Activated B cell treated with CpG ODN at 0.5 μM for 24 hours (primary cell): Measurements from ENCODE around the gene PIAS3. TPM values are rescaled to one million over a fixed set of nuclear protein-coding genes. Genes with fewer than 3 reads are reported as not detected.

Experiments used
- ATAC-seq: fragments of 200-7000 bp; cut with Tn5 transposase; one replicate; pipeline ENCODE4 v1.10.0; 2021; ENCODE audit warnings: low read depth, mild to moderate bottlenecking, moderate library complexity
- CTCF ChIA-PET: fragments of 350-600 bp; sonication (Branson Sonifier 250); formaldehyde crosslinking; loops from one replicate; lab custom pipeline; 2021; ENCODE audit warnings: antibody characterized with exemption; lab: Charles Lee
- POLR2A ChIA-PET: fragments of 350-600 bp; sonication (Branson Sonifier 250); formaldehyde crosslinking; loops from one replicate; lab custom pipeline; 2021; ENCODE audit warnings: antibody characterized with exemption; lab: Charles Lee
- DNase-seq: peaks from one replicate; pipeline ENCODE4 v3.0.0; 2022
- H3K27ac Mint-ChIP-seq: one replicate; pipeline ENCODE4 v1.8.0; 2020; ENCODE audit warnings: mixed read lengths
- H3K27me3 Mint-ChIP-seq: one replicate; pipeline ENCODE4 v1.8.0; 2021; ENCODE audit warnings: mixed read lengths
- H3K36me3 Mint-ChIP-seq: one replicate; pipeline ENCODE4 v1.8.0; 2021; ENCODE audit warnings: low read depth, mixed read lengths
- H3K4me1 Mint-ChIP-seq: one replicate; pipeline ENCODE4 v1.8.0; 2021; ENCODE audit warnings: mixed read lengths
- H3K4me3 Mint-ChIP-seq: one replicate; pipeline ENCODE4 v1.8.0; 2020; ENCODE audit warnings: mild to moderate bottlenecking, mixed read lengths
- H3K9me3 Mint-ChIP-seq: one replicate; pipeline ENCODE4 v1.8.0; 2020; ENCODE audit warnings: mixed read lengths
- intact Hi-C: fragments of 100-400 bp; cut with micrococcal nuclease; formaldehyde crosslinking; loops from one replicate; pipeline ENCODE4 v1.15.1; 2024
- total RNA-seq: library from RNA; stranded (reverse); gene quantifications from 2 replicates; pipeline ENCODE4 v1.2.3, GENCODE V29; 2022
- TF ChIP-seq, protein P1 (sequence below): fragments of 200-600 bp; IDR thresholded peaks from one replicate; pipeline ENCODE4 v1.8.0; 2022; ENCODE audit warnings: antibody characterized with exemption, mild to moderate bottlenecking

The PIAS3 gene
- total RNA-seq, 1 donor from 2014 or later = 30.9 TPM

DNA sequence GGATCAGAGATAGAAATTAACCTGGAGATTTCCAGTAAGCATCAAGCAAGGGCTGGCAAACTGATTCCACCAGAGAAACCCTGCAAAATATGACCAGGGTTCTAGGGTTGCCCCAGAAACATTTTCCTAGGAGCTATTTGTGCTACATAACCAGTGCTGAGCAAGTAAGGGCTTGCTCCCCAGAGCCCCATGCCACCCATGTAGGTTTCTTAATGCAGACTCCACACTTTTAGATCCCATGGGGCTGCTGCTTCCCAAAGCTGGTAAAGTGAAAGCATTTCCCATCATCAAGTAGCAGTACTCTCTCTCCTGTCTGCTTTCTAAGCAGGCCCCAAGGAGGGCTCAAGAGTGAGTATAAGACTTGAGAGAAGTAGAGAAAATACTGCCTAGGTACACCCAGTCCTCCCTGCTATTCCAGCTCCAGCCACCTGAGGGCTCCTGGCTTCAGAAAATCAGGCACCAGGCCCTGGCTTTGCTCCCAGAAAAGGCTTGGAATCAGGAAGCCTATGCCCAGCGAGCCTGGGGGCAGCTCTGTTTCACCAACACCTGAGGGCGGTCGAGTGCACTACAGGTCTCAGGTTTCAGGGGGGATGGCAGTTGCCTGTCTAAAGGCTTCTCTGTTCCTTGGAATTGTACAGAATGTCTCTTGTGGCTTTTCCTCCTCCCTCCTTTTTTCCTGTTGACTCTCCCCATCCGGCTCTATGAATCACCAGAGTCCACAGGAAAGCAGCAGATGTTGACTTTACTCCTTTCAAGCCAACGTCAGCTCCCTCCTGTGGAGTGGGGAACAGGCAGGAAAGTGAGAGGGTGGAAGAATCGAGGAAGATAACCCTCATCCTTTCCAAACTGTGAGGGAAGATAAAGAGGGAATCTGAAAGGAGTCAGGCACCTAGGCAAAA is 33.0 kb upstream of the PIAS3 start:
- no peaks in the 10 kb centered on the region for H3K27me3 Mint-ChIP-seq
- peak; percentile 35 for DNase-seq
- intact Hi-C loops = loop anchor here (1.0 to 2.0 kb wide), 2 partner anchors 19 to 121 kb away; partner anchors contain the start of gene ITGA10
- CTCF ChIA-PET = interaction anchor here (0.8 to 2.4 kb wide), 13 partner anchors 13 to 120 kb away, joined by 3 to 12 read pairs (median 4); partner anchors contain the start of genes ANKRD34A, NUDT17, PIAS3 and POLR3GL
- no peak overlapping the region for H3K27ac Mint-ChIP-seq
- TF ChIP-seq, protein P1, sequence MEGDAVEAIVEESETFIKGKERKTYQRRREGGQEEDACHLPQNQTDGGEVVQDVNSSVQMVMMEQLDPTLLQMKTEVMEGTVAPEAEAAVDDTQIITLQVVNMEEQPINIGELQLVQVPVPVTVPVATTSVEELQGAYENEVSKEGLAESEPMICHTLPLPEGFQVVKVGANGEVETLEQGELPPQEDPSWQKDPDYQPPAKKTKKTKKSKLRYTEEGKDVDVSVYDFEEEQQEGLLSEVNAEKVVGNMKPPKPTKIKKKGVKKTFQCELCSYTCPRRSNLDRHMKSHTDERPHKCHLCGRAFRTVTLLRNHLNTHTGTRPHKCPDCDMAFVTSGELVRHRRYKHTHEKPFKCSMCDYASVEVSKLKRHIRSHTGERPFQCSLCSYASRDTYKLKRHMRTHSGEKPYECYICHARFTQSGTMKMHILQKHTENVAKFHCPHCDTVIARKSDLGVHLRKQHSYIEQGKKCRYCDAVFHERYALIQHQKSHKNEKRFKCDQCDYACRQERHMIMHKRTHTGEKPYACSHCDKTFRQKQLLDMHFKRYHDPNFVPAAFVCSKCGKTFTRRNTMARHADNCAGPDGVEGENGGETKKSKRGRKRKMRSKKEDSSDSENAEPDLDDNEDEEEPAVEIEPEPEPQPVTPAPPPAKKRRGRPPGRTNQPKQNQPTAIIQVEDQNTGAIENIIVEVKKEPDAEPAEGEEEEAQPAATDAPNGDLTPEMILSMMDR = no peak
- no peaks in the 10 kb centered on the region for H3K9me3 Mint-ChIP-seq
- ATAC-seq = peak; percentile 75
- H3K4me3 Mint-ChIP-seq = no peak overlapping the region
- no peaks in the 10 kb centered on the region for H3K4me1 Mint-ChIP-seq
- POLR2A ChIA-PET = interaction anchor here (0.5 to 1.3 kb wide), 5 partner anchors 26 to 114 kb away, joined by 3 read pairs; partner anchors contain the start of genes PEX11B and RBM8A
- no peaks in the 10 kb centered on the region for H3K36me3 Mint-ChIP-seq

DNA sequence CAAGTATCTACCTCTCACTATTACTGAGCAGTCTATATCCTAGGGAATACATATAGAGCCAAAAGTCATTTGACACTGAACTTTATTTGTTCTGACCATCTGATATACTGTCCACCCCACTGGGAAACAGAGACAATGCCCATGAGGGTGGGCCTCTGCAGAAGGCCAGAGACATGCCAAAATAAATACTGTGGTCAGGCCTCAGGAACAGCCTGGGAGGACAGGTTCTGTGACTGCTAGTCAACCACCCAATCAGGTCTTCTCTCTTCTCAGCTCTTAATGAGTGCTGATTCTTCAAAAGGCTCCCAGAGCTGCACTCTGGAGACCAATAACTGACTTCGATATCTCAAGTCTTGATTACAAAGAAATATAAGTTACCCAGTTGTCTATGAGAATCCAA is 32.3 kb upstream of the PIAS3 start:
- no peak for ATAC-seq
- intact Hi-C loops = loop anchor here (1.0 kb wide), 1 partner anchor 122 kb away; no protein-coding TSS in a partner anchor
- Mint-ChIP-seq H3K36me3 (no peaks in the 10 kb centered on the region), H3K9me3 (no peaks in the 10 kb centered on the region), H3K27me3 (no peaks in the 10 kb centered on the region), H3K27ac (no peak overlapping the region), H3K4me3 (no peak overlapping the region), H3K4me1 (peaks cover 2% of the 10 kb centered on the region)
- TF ChIP-seq, protein P1 = no peak
- no peak for DNase-seq
- ChIA-PET CTCF (interaction anchor here (1.0 to 2.4 kb wide), 11 partner anchors 12 to 121 kb away, joined by 3 to 12 read pairs (median 5); partner anchors contain the start of genes ANKRD34A, NUDT17, PIAS3 and POLR3GL), POLR2A (interaction anchor here (0.6 to 1.3 kb wide), 3 partner anchors 27 to 115 kb away, joined by 3 read pairs; partner anchors contain the start of genes PEX11B and RBM8A)

DNA sequence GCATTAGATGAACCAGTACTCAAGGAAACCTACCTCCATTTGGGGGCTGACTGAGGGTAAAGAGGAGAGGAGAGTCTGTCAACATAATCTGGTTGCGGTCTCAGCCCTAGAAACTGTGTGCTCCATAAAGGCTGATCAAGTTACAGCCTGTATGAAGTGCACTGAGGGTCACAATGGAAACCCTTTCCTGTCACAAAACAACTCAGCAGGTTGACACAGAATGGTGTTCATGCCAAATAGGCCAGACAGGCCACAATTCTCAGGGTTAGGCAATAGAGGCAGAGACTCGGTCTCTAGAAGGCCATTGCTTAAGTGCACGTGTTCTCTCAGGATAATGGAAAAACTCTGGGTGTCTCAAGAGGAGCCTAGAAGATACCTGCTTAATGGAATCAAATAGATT is 30.8 kb upstream of the PIAS3 start:
- ChIA-PET CTCF (no interaction called here), POLR2A (interaction anchor here (0.6 kb wide), 1 partner anchor 38 kb away, joined by 3 read pairs; no protein-coding TSS in a partner anchor)
- TF ChIP-seq, protein P1 = no peak
- Mint-ChIP-seq H3K27ac (no peak overlapping the region), H3K9me3 (no peaks in the 10 kb centered on the region), H3K36me3 (no peaks in the 10 kb centered on the region), H3K27me3 (peaks cover 5% of the 10 kb centered on the region), H3K4me3 (no peak overlapping the region), H3K4me1 (peaks cover 15% of the 10 kb centered on the region)
- intact Hi-C loops = no loop called here
- DNase-seq = no peak
- ATAC-seq = no peak

DNA sequence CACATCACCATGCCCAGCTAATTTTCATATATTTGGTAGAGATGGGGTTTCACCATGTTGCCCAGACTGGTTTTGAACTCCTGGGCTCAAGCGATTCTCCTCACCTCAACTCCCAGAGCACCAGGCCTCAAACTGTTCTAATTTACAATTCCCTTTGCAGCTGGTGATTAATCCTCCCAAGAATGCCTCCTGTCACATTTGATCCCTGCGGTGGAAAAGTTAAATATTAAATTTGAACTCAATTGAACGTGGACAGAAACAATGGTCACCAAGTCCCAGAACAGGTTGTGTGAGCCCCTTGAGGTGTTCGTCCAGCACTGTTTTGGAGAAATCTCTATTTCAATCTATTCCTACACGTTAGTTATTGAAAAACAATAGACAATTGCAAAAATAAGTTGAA is 28.8 kb upstream of the PIAS3 start:
- no peaks in the 10 kb centered on the region for H3K9me3 Mint-ChIP-seq
- H3K4me3 Mint-ChIP-seq = no peak overlapping the region
- no peak for DNase-seq
- POLR2A ChIA-PET = interaction anchor here (2.5 kb wide), 1 partner anchor 15 kb away, joined by 9 read pairs; no protein-coding TSS in a partner anchor
- intact Hi-C loops = no loop called here
- no peak for ATAC-seq
- peaks cover 18% of the 10 kb centered on the region for H3K4me1 Mint-ChIP-seq
- TF ChIP-seq, protein P1 = no peak
- H3K36me3 Mint-ChIP-seq = no peaks in the 10 kb centered on the region
- H3K27me3 Mint-ChIP-seq = peaks cover 15% of the 10 kb centered on the region
- CTCF ChIA-PET = no interaction called here
- no peak overlapping the region for H3K27ac Mint-ChIP-seq
